ENCODE results near the gene SIDT1.

Gene SIDT1

GRCh38 chr3:113531826-113532697 lies at the start of gene SIDT1:
TSS of gene SIDT1 (plus strand) at chr3:113532555. CDS start at chr3:113533022, 467 bp downstream.
- peak; percentile 14 for DNase-seq

GRCh38 chr3:113485161-113485609 lies 47.2 kb upstream of the SIDT1 start:
- DNase-seq: no peak

GRCh38 chr3:113495035-113495434 lies 37.3 kb upstream of the SIDT1 start:
- DNase-seq: no peak

GRCh38 chr3:113496924-113497323 lies 35.4 kb upstream of the SIDT1 start:
- DNase-seq: peak; percentile 57

GRCh38 chr3:113498221-113499005 lies 33.9 kb upstream of the SIDT1 start:
- DNase-seq: no peak

- DNase-seq: no peak
These were observed 33.3 kb upstream of the SIDT1 start for GRCh38 chr3:113499081-113499480.

GRCh38 chr3:113501597-113501996 lies 30.8 kb upstream of the SIDT1 start:
- DNase-seq: no peak

- no peak for DNase-seq
These were observed 26.5 kb upstream of the SIDT1 start for GRCh38 chr3:113505867-113506266.

- no peak for DNase-seq
These were observed 24.8 kb upstream of the SIDT1 start for GRCh38 chr3:113507501-113508067.

GRCh38 chr3:113508966-113509365 lies 23.4 kb upstream of the SIDT1 start:
- no peak for DNase-seq

GRCh38 chr3:113514265-113514769 lies 18.0 kb upstream of the SIDT1 start:
- DNase-seq: no peak

GRCh38 chr3:113516115-113516505 lies 16.2 kb upstream of the SIDT1 start:
- no peak for DNase-seq

- no peak for DNase-seq
These were observed 10.4 kb upstream of the SIDT1 start for GRCh38 chr3:113521981-113522380.

- no peak for DNase-seq
These were observed 9.1 kb upstream of the SIDT1 start for GRCh38 chr3:113523241-113523640.

- no peak for DNase-seq
These were observed 561 bp downstream of the SIDT1 start for GRCh38 chr3:113532698-113533533.

GRCh38 chr3:113533534-113533892 lies 1.2 kb downstream of the SIDT1 start:
- no peak for DNase-seq

- DNase-seq: no peak
These were observed 2.0 kb downstream of the SIDT1 start for GRCh38 chr3:113534365-113534764.

- no peak for DNase-seq
These were observed 3.5 kb downstream of the SIDT1 start for GRCh38 chr3:113535898-113536297.

- peak; percentile 53 for DNase-seq
These were observed 4.3 kb downstream of the SIDT1 start for GRCh38 chr3:113536627-113537101.

GRCh38 chr3:113537155-113537554 lies 4.8 kb downstream of the SIDT1 start:
- no peak for DNase-seq

- no peak for DNase-seq
These were observed 9.2 kb downstream of the SIDT1 start for GRCh38 chr3:113541519-113541918.

- no peak for DNase-seq
These were observed 13.2 kb downstream of the SIDT1 start for GRCh38 chr3:113545594-113545993.
